GM12865 (cell line): Measurements from ENCODE around the gene RPRM.

Source experiments
- DNase-seq: peaks from one replicate; pipeline ENCODE4 v3.0.0; 2010; ENCODE audit warnings: low read depth
- H3K4me3 ChIP-seq: 2 replicates; pipeline ENCODE4 v1.5.1; 2011; ENCODE audit warnings: mild to moderate bottlenecking, low read depth, low read length, control low read depth
- CTCF ChIP-seq: IDR thresholded peaks from 2 replicates; pipeline ENCODE4 v1.5.1; 2011; ENCODE audit warnings: low read length, control low read depth, low read depth, inconsistent platforms; ENCODE audit not compliant: insufficient read depth; ENCODE audit errors: missing control alignments

The RPRM gene

GRCh38 chr2:153433403-153433802 is 45.2 kb downstream of the RPRM start:
- TF ChIP-seq CTCF = no peak
- DNase-seq = no peak
- no peak overlapping the region for H3K4me3 ChIP-seq

GRCh38 chr2:153432381-153432780 is 46.2 kb downstream of the RPRM start:
- TF ChIP-seq CTCF = no peak
- DNase-seq = no peak
- H3K4me3 ChIP-seq = no peak overlapping the region

- no peak for TF ChIP-seq CTCF
- H3K4me3 ChIP-seq = no peak overlapping the region
- no peak for DNase-seq
These were observed 47.4 kb downstream of the RPRM start for GRCh38 chr2:153431114-153431513.
